ENCODE data around the gene CTNND1. TPM values are rescaled to one million over a fixed set of nuclear protein-coding genes. Genes with fewer than 3 reads are reported as not detected.
A peak's percentile ranks its signal among the peaks of the same experiment; 100 is the strongest.
"Not testable (repeated sequence)": the region's sequence is repeated elsewhere in the genome, so short reads cannot be mapped to it uniquely, and the experiment has no call there.

The CTNND1 gene
- total RNA-seq = 185 TPM

- DNase-seq = peak; percentile 99
These were observed at the start of gene CTNND1 for GRCh38 chr11:57761301-57762234. Gene CTNND1, plus strand, starts transcription at chr11:57761802. Its CDS starts 29,677 bp downstream, at chr11:57791479.

- DNase-seq = peak; percentile 99
These were observed 49.1 kb upstream of the CTNND1 start, which contains the start of gene TMX2 for GRCh38 chr11:57712256-57713150. Gene TMX2, plus strand, starts transcription at chr11:57712593. Its CDS starts 26 bp downstream, at chr11:57712619.

GRCh38 chr11:57713835-57714234, 47.8 kb upstream of the CTNND1 start:
- DNase-seq = no peak

GRCh38 chr11:57716726-57717125, 44.9 kb upstream of the CTNND1 start:
- DNase-seq = not testable (repeated sequence)

GRCh38 chr11:57727185-57727584, 34.4 kb upstream of the CTNND1 start:
- DNase-seq = no peak

GRCh38 chr11:57728829-57729228, 32.8 kb upstream of the CTNND1 start:
- DNase-seq = no peak

- DNase-seq = no peak
These were observed 32.1 kb upstream of the CTNND1 start for GRCh38 chr11:57729479-57729878.

GRCh38 chr11:57732661-57733060, 28.9 kb upstream of the CTNND1 start:
- DNase-seq = no peak

- DNase-seq = no peak
These were observed 25.8 kb upstream of the CTNND1 start for GRCh38 chr11:57735619-57736298.

- peak; percentile 98 for DNase-seq
These were observed 20.2 kb upstream of the CTNND1 start, which contains the start of gene SELENOH for GRCh38 chr11:57741132-57742086. Gene SELENOH, plus strand, starts transcription at chr11:57741491. Its CDS starts 105 bp downstream, at chr11:57741596.

- DNase-seq = no peak
These were observed 19.5 kb upstream of the CTNND1 start for GRCh38 chr11:57742087-57742452.

GRCh38 chr11:57744357-57744756, 17.2 kb upstream of the CTNND1 start:
- DNase-seq = no peak

GRCh38 chr11:57745206-57745605, 16.4 kb upstream of the CTNND1 start:
- DNase-seq = no peak

GRCh38 chr11:57746920-57747319, 14.7 kb upstream of the CTNND1 start:
- DNase-seq = no peak

GRCh38 chr11:57751176-57751575, 10.4 kb upstream of the CTNND1 start:
- DNase-seq = no peak

- peak; percentile 53 for DNase-seq
These were observed 9.8 kb upstream of the CTNND1 start, which contains the start of gene BTBD18 for GRCh38 chr11:57751676-57752253. Gene BTBD18, minus strand, starts transcription at chr11:57751819. Its CDS starts 631 bp downstream, at chr11:57751188.

GRCh38 chr11:57752954-57753353, 8.6 kb upstream of the CTNND1 start:
- DNase-seq = no peak

GRCh38 chr11:57758174-57758573, 3.4 kb upstream of the CTNND1 start:
- DNase-seq = no peak

GRCh38 chr11:57762235-57762861, 746 bp downstream of the CTNND1 start:
- DNase-seq = peak; percentile 68

GRCh38 chr11:57763568-57763967, 2.0 kb downstream of the CTNND1 start:
- peak; percentile 76 for DNase-seq

All from tongue (tissue), 2 donors.